NCI-H2227 (cell line): ENCODE measurements around the gene MYO18B.

Experiments
- DNase-seq: peaks from one replicate; lab custom pipeline; 2025; ENCODE audit not compliant: unreplicated experiment; lab: John Stamatoyannopoulos, UW

MYO18B gene

GRCh38 chr22:25775531-25775930 lies 33.5 kb downstream of the MYO18B start:
- DNase-seq = peak; percentile 50

- no peak for DNase-seq
Measured at GRCh38 chr22:25777411-25777810, 35.4 kb downstream of the MYO18B start.

GRCh38 chr22:25777870-25778269 lies 35.9 kb downstream of the MYO18B start:
- DNase-seq = peak; percentile 50

GRCh38 chr22:25779426-25779825 lies 37.4 kb downstream of the MYO18B start:
- DNase-seq = no peak

- no peak for DNase-seq
Measured at GRCh38 chr22:25779890-25780289, 37.9 kb downstream of the MYO18B start.

- DNase-seq = no peak
Measured at GRCh38 chr22:25780673-25781072, 38.7 kb downstream of the MYO18B start.

GRCh38 chr22:25781801-25782200 lies 39.8 kb downstream of the MYO18B start:
- DNase-seq = no peak

- DNase-seq = no peak
Measured at GRCh38 chr22:25782831-25783230, 40.8 kb downstream of the MYO18B start.

GRCh38 chr22:25783856-25784255 lies 41.9 kb downstream of the MYO18B start:
- no peak for DNase-seq

GRCh38 chr22:25786165-25786564 lies 44.2 kb downstream of the MYO18B start:
- no peak for DNase-seq

- DNase-seq = no peak
Measured at GRCh38 chr22:25791556-25791955, 49.6 kb downstream of the MYO18B start.

GRCh38 chr22:25795478-25795877 lies 53.5 kb downstream of the MYO18B start:
- DNase-seq = peak; percentile 23

GRCh38 chr22:25797498-25798290 lies 55.7 kb downstream of the MYO18B start:
- DNase-seq = no peak

- no peak for DNase-seq
Measured at GRCh38 chr22:25800766-25801165, 58.8 kb downstream of the MYO18B start.

GRCh38 chr22:25802018-25802417 lies 60.0 kb downstream of the MYO18B start:
- DNase-seq = no peak

GRCh38 chr22:25804676-25805075 lies 62.7 kb downstream of the MYO18B start:
- no peak for DNase-seq

- DNase-seq = no peak
Measured at GRCh38 chr22:25806579-25806978, 64.6 kb downstream of the MYO18B start.

GRCh38 chr22:25814685-25815084 lies 72.7 kb downstream of the MYO18B start:
- no peak for DNase-seq

GRCh38 chr22:25815561-25815960 lies 73.6 kb downstream of the MYO18B start:
- DNase-seq = no peak

- no peak for DNase-seq
Measured at GRCh38 chr22:25816522-25817059, 74.6 kb downstream of the MYO18B start.

GRCh38 chr22:25817092-25817943 lies 75.3 kb downstream of the MYO18B start:
- DNase-seq = no peak

GRCh38 chr22:25818541-25818940 lies 76.6 kb downstream of the MYO18B start:
- DNase-seq = no peak
